PC-9 (cell line): ENCODE results near the gene EGR4.

Experiments
- CTCF ChIP-seq: fragments of 200-600 bp; sonication (generic); conservative IDR thresholded peaks from 2 replicates; pipeline ENCODE4 v1.6.1; 2017; ENCODE audit warnings: mixed run types, antibody characterized with exemption, mild to moderate bottlenecking, moderate library complexity
- EZH2 ChIP-seq: fragments of 200-600 bp; sonication (generic); IDR thresholded peaks from 2 replicates; pipeline ENCODE4 v1.8.0; 2017; ENCODE audit warnings: antibody characterized with exemption, low read depth

- TF ChIP-seq CTCF: no peak
- TF ChIP-seq EZH2: no peak
Observed at GRCh38 chr2:73254343-73255006, 38.9 kb downstream of the EGR4 start.
